Endometrium (tissue), 2 donors: ENCODE data around the gene CENPP.
"Not testable (repeated sequence)": the region's sequence is repeated elsewhere in the genome, so short reads cannot be mapped to it uniquely, and the experiment has no call there.

Source experiments
- FAIRE-seq: peaks from 2 replicates; lab custom pipeline; 2012; peaks lifted over from hg19 to GRCh38; lab: Jason Lieb, UNC
- donor health status: control.
- donor health status: control.

CENPP gene

GRCh38 chr9:92616199-92616641 lies 290.5 kb downstream of the CENPP start:
- FAIRE-seq = no peak

- peak; percentile 65 for FAIRE-seq
Measured at GRCh38 chr9:92616655-92617111, 290.9 kb downstream of the CENPP start.

GRCh38 chr9:92617195-92617813 lies 291.6 kb downstream of the CENPP start:
- FAIRE-seq = no peak

DNA sequence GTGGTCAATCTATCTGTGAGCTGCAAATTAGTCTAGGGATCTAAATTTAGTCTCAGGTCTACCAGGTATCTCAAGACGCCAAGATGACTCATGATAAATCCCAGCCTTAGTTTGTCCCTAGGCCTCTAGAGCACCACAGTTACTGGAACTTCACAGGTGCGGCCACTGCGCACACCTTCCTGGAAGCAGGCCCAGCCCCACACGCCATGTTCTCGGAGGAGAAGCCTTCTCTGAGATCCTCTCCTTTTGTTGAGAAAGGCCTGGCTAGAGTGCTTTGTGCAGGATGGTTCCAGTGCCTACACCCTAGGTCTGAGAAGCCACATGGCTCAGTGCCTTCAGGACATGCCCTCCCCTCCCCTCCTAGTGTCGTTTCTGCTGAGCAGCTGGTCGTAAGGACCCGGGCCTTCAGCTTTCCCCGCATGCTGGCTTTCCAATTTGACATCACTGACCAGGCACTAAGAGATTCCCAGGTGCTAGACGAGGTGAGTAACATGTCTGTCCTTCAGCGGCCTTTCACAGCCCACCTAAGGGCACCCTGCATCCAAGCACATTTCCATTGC lies 292.3 kb downstream of the CENPP start:
- no peak for FAIRE-seq

DNA sequence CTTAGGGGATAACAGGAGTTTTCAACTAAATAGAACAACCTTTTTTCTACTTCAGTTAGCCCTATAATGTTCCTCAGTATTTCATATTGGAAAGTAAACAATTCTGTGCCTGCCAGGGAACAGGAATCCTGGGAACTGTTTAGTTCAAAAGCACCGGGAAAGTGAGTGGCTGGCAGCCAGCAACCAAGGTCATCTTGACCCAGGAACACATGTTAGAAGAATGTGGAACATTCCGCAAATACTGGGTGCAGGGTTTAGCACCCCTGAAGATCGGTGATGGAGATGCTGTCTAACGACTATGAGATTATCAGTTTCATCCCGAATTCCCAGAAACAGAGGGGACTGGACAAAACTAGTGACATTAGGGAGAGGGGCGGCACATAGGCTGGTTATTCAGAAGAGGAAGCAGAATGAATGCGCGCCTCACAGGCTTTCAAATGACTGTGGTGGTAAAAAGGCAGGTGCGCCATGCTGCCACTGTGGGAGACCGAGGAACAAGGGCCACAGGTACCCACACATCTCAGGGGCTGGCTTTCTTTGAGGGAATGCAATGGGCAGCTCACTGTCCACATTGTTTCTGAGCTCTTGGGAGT lies 293.0 kb downstream of the CENPP start:
- FAIRE-seq = no peak

DNA sequence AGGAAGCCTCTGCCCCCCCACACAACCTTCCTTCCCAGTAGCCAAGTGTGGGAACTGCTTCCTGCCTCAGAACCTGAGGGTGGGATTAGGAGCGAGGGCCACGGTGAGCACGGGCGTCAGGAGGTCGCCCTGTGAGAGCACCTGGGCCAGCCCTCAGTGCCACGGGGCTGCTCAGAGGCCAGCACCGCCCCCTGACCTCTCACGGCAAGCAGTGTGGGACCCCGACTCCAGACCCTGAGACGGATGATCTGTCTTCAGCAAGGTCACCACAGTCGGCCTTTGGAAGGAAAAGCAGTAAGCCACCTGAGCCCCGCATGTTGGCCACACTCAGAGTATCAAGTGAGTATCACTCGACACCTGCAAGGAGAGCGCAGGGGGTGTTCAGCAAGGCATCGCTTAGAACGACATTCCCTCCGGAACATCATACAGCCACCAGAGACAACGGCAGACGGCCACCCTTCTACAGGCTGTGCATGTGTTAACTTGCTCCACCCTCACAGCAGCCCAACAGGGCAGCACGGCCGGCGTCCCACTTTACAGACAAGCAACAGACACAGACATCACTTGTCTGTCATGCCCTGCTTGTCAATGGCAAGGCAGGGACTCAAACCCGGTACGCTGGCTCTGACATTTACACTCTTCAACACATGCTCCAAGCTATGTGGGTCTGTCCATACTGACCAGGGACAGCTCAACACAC lies 294.0 kb downstream of the CENPP start:
- FAIRE-seq = no peak

GRCh38 chr9:92620845-92621244 lies 295.1 kb downstream of the CENPP start:
- FAIRE-seq = no peak

DNA sequence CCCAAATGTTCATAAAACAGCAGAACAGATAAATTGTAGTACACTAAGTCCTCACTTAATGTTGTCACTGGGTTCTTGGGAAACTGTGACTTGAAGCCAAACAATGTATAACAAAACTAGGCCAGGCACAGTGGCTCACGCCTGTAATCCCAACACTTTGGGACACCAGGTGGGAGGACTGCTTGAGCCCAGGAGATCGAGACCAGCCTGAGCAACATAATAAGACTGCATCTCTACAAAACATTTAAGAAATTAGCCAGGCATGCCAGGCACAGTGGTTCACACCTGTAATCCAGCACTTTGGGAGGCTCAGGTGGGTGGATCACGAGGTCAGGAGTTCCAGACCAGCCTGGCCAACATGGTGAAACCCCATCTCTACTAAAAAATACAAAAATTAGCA lies 298.2 kb downstream of the CENPP start:
- not testable (repeated sequence) for FAIRE-seq

- FAIRE-seq = peak; percentile 58
Measured at GRCh38 chr9:92626484-92626883, 300.7 kb downstream of the CENPP start.

- no peak for FAIRE-seq
Measured at GRCh38 chr9:92627651-92628050, 301.9 kb downstream of the CENPP start.

DNA sequence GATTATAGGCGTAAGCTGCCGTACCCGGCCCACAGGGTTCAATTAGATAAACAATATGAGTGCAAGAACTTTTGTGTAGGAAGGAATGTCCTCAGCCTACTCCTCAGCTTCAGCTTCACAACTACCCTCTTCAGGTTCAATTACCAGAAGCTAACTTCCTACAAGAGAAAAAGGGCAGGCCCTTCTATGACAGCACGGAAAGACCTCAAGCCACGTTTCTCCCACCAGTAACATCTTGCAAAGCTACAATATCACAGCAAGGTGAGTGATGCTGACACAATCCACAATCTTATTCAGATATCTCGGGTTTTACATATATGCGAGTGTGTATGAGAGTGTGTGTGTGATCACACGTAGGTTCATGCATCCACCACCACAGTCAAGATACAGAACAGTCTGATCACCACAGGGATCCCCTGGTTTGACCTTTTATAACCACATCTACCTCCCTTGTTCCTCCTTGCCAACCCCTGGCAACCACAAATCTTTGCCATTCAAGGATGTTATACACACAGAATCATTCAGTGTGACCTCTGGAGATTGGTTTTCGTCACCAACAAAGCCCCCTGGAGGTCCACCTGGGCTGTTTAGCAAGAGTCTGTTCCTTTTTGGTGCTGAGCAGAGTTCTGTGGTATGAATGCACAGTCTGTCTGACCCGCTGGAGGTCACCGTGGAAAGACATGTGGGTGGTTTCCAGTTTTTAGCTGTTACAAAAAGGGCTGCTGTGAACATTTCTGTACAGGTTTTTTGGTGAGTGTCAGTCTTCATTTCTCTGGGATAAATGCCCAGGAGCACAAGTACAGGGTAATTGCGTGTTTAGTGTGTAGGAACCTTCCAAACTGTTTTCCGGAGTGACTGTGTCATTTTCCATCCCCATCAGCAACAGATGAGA lies 305.9 kb downstream of the CENPP start:
- FAIRE-seq = no peak

GRCh38 chr9:92632641-92633040 lies 306.9 kb downstream of the CENPP start:
- no peak for FAIRE-seq

DNA sequence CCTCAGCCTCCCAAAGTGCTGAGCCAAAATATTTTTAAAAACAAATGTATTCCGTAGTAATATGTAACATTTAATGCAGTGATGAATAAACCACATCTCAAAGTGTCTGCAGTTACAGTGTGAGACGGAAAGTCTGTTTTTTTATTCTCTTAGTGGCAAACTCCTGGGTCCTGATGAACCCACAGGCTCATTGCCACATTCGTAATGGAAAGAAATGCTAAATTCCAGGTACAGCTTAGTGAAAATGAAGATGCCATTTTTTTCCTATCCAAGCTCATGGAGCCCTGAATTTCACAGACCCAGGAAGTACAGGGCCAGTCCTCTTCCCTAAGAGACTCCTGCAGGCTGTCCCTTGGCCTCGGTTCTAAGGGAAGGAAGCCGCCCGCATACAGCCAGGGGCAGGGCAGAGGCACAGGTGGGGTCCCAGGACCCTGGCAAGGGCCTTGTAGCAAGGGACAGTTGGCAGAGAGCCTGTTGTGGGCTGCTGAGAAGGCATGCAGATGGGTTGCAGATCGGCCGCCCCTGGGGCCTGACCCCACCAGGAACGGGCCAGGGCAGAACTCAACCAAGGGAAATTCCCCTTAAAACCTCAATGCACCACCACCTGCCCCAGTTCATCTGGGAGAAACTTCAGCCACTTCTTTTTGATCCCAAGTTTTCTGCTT lies 308.0 kb downstream of the CENPP start:
- FAIRE-seq = no peak

- no peak for FAIRE-seq
Measured at GRCh38 chr9:92634712-92635605, 309.2 kb downstream of the CENPP start.

DNA sequence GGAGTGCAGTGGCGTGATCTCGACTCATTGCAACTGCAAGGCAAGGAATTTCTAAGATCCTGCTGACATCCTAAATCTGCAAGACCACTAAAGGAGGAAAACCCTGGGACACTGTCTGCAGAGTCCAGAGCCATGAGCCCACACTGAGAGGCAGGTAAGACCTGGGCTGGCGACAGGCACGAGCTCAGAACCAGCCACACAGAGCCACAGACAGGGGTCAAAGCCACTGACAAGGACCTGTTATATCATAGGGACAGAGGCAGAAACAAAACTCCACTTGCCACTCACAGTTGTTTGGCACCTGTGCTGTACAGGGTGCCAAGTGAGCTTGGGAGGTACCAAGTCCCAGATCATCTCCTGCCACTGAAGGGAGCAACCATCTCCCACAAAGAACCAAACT lies 310.0 kb downstream of the CENPP start:
- FAIRE-seq = no peak

DNA sequence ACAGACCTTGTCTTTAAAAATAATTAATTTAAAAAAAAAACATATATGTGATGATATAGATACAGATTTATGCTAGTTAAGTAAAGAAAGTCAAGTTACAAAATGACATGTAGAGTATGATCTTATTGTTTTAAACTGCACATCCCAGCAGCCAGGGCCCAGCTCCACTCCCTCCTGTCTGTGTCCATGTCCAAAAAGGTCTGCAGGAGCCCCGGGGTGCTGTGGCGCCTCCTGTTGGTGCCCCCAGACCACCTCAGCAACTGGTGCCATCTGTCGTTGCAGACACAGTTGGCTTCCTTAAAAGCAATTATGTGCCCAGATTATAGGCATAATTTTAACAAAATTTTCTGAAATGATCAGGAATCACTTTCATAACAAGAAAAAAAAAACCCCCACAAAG lies 310.9 kb downstream of the CENPP start:
- no peak for FAIRE-seq

DNA sequence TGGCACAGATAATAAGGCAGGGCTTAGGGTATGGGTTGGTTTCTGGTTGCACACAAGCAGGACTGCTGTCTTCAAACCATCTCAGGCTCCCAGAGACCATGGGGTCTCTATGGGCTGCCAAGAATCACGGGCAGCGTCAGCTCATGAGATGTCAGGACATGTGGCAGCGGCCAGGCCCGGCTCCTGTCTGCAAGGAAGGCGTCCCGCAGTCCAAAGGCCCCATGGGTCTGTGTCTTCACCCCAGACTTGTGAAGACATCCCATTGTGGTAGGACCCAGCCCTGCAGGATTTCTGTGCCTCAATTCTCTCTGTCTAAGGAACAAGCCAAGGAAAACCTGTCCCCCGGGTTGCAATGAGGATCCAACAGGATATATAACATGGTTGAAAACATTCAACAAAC lies 311.6 kb downstream of the CENPP start:
- no peak for FAIRE-seq

GRCh38 chr9:92637886-92638620 lies 312.3 kb downstream of the CENPP start:
- no peak for FAIRE-seq

DNA sequence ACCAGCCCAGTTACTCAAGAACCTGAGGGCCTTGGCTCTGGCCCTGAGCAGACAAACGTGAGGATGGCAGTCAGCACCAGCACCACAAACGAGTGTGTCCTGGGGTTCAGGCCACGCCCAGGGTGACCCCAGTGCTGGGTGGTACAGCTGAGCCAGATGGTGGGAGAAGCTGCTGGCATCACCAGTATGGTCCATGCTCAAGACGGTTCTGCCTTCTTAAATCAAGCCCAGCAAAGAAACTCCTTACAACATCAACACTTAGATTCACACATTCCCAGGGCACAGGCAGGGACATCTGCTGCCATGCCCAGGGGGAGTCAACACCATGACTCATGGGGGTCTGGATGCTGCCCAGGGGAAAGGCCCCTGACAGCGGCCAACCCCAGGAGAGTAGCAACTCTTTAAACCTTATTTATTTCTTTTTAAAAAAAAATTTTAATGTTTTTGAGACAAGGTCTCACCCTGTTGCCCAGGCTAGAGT lies 312.9 kb downstream of the CENPP start:
- FAIRE-seq = no peak

DNA sequence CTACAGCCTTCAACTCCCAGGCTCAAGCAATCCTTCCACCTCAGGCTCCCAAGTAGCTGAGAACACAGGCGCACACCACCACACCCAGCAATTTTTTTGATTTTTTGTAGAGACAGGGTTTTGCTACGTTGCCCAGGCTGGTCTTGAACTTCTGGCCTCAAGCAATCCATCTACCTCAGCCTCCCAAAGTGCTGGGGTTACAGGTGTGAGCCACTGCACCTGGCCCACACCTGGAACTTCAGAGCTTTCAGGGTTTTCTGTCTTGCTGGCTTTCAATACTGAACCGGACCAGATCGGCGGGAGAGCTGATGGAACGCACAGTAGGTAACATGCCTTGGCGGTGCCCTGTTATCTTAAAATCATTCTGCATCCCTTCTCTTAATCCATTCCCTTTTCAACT lies 313.4 kb downstream of the CENPP start:
- FAIRE-seq = no peak
